Stomach (tissue), 9 donors: ENCODE results near the gene TMIGD1. TPM values are rescaled to one million over a fixed set of nuclear protein-coding genes. Genes with fewer than 3 reads are reported as not detected.

ENCODE experiments used
- DNase-seq, 2 donors: peaks; one replicate each; pipeline versions ENCODE4 v3.0.0 to v3.0.0-alpha.2; 2013 to 2019
- H3K27ac ChIP-seq, 5 donors: fragments of 200-600 bp in 4 of 5; sonication (generic) in 4 of 5; one replicate each; pipeline ENCODE4 v1.5.1; 2013 to 2019; ENCODE audit warnings: mild to moderate bottlenecking in 1 of 5, moderate library complexity in 1 of 5
- H3K27me3 ChIP-seq, 3 donors: fragments of 200-600 bp; sonication (generic); one replicate each; pipeline ENCODE4 v1.5.1; 2017 to 2019; ENCODE audit warnings: mixed run types in 1 of 3
- H3K36me3 ChIP-seq, 4 donors: fragments of 200-600 bp; sonication (generic); 1 replicate in 3 of 4; 2 replicates in 1 of 4; pipeline ENCODE4 v1.5.1; 2016 to 2019
- H3K4me1 ChIP-seq, 4 donors: fragments of 200-600 bp; sonication (generic); one replicate each; pipeline ENCODE4 v1.5.1; 2016 to 2019
- H3K4me3 ChIP-seq, 4 donors: fragments of 200-600 bp; sonication (generic) in 3 of 4; one replicate each; pipeline ENCODE4 v1.5.1; 2016 to 2019; ENCODE audit warnings: mild to moderate bottlenecking in 1 of 4
- H3K9me3 ChIP-seq, 4 donors: fragments of 200-600 bp; sonication (generic); one replicate each; pipeline ENCODE4 v1.5.1; 2016 to 2019
- CTCF ChIP-seq, 7 experiments: fragments of 450-650 bp in 4 of 7; fragments of 200-600 bp in 3 of 7; sonication (generic) in 3 of 7; IDR thresholded peaks; one replicate each; pipeline ENCODE4 v1.5.1; 2016 to 2019; ENCODE audit warnings: antibody characterized with exemption in 7 of 7, control low read depth in 2 of 7, mild to moderate bottlenecking in 1 of 7
- EP300 ChIP-seq: sonication (generic); formaldehyde crosslinking; IDR thresholded peaks from one replicate; pipeline ENCODE4 v1.6.1; 2017; ENCODE audit warnings: antibody characterized with exemption
- POLR2A ChIP-seq, 4 donors: fragments of 450-650 bp; IDR thresholded peaks; one replicate each; pipeline ENCODE4 v1.6.1; 2016; ENCODE audit warnings: antibody characterized with exemption in 4 of 4, control low read depth in 2 of 4, mild to moderate bottlenecking in 1 of 4, moderate library complexity in 1 of 4
- POLR2AphosphoS5 ChIP-seq, 3 donors: sonication (generic); formaldehyde crosslinking; IDR thresholded peaks; one replicate each; pipeline ENCODE4 v1.6.1; 2016; ENCODE audit warnings: antibody characterized with exemption in 3 of 3
- WGBS, 5 donors: extraction: QIAGEN DNeasy Blood & Tissue Kit in 3 of 5; methylation state at CpG; one replicate each; pipeline versions ENCODE4 v1.1.5 to v1.1.7; 2013 to 2018; 5-methylcytosine and 5-hydroxymethylcytosine counted together
- intact Hi-C: fragments of 100-400 bp; cut with DNase I; formaldehyde crosslinking; loops from one replicate; pipeline ENCODE4 v1.15.1; 2023; ENCODE audit warnings: low total_unique reads
- polyA plus RNA-seq, 3 donors: library from polyadenylated mRNA; stranded (reverse); fragments of 200-250 nt; gene quantifications; one replicate each; pipeline ENCODE4 v1.2.3, GENCODE V29; 2013
- total RNA-seq, 5 donors: library from RNA; depleted of rRNA; stranded (reverse); fragments of >200 nt; gene quantifications; one replicate each; pipeline versions ENCODE4 v1.1.0 to v1.2.3, GENCODE V29; 2014 to 2016
- donor health status: healthy with polysubstance abuse.
- donor health status: Bipolar disorder and iron deficiency.
- donor health status: healthy.

TMIGD1 gene
- total and polyA plus RNA-seq, 8 donors = 1.1 TPM; not detected in 7

- peak overlapping the region in 4 of 5 donors; percentile 86 to 93 (median 92) for H3K27ac ChIP-seq
- peaks cover 17 to 60% (median 44%) of the 10 kb centered on the region in 4 donors for H3K4me1 ChIP-seq
- H3K27me3 ChIP-seq = no peaks in the 10 kb centered on the region
- no peaks in the 10 kb centered on the region for H3K9me3 ChIP-seq
- WGBS, 5 donors = 74 to 80% (median 74%) methylated on average over 11 of the region's 11 CpGs
- no peak for TF ChIP-seq CTCF (IDR thresholded peaks at IDR 0.05)
- no peak for TF ChIP-seq POLR2A (IDR thresholded peaks at IDR 0.05)
- no peak for TF ChIP-seq POLR2AphosphoS5 (IDR thresholded peaks at IDR 0.05)
- no peak for TF ChIP-seq EP300
- H3K36me3 ChIP-seq = no peaks in the 10 kb centered on the region
- H3K4me3 ChIP-seq = peak overlapping the region; percentile 66 to 94 (median 92)
- no peak for DNase-seq
- intact Hi-C loops = no loop called here
These were observed 43.9 kb upstream of the TMIGD1 start for GRCh38 chr17:30377574-30378240.

GRCh38 chr17:30376621-30377452, 43.0 kb upstream of the TMIGD1 start:
- 56 to 69% (median 59%) methylated on average over 12 of the region's 12 CpGs for WGBS, 5 donors
- no peak for TF ChIP-seq POLR2A (IDR thresholded peaks at IDR 0.05)
- TF ChIP-seq POLR2AphosphoS5 (IDR thresholded peaks at IDR 0.05) = no peak
- TF ChIP-seq EP300 = no peak
- no peak for TF ChIP-seq CTCF (IDR thresholded peaks at IDR 0.05)
- Histone ChIP-seq H3K36me3 (no peaks in the 10 kb centered on the region), H3K4me1 (peaks cover 10 to 51% (median 38%) of the 10 kb centered on the region in 4 donors), H3K4me3 (no peak overlapping the region), H3K27me3 (no peaks in the 10 kb centered on the region), H3K9me3 (no peaks in the 10 kb centered on the region), H3K27ac (peak overlapping the region in 3 of 5 donors; percentile 30 to 72 (median 39))
- intact Hi-C loops = no loop called here
- DNase-seq = peak in 1 of 2 donors; percentile 80

- Histone ChIP-seq H3K9me3 (no peaks in the 10 kb centered on the region), H3K27ac (peak overlapping the region in 2 of 5 donors; percentile 39 to 72), H3K4me3 (no peak overlapping the region), H3K4me1 (peaks cover 10 to 40% (median 30%) of the 10 kb centered on the region in 4 donors), H3K36me3 (no peaks in the 10 kb centered on the region), H3K27me3 (no peaks in the 10 kb centered on the region)
- no peak for DNase-seq
- 68 to 95% (median 74%) methylated on average over 1 of the region's 1 CpG for WGBS, 5 donors
- no peak for TF ChIP-seq POLR2A (IDR thresholded peaks at IDR 0.05)
- TF ChIP-seq CTCF (IDR thresholded peaks at IDR 0.05) = no peak
- TF ChIP-seq POLR2AphosphoS5 (IDR thresholded peaks at IDR 0.05) = no peak
- no peak for TF ChIP-seq EP300
- intact Hi-C loops = no loop called here
These were observed 41.8 kb upstream of the TMIGD1 start for GRCh38 chr17:30375661-30376060.

- WGBS, 5 donors = 58 to 71% (median 66%) methylated on average over 2 of the region's 2 CpGs
- Histone ChIP-seq H3K9me3 (no peaks in the 10 kb centered on the region), H3K4me1 (peaks cover 10 to 41% (median 21%) of the 10 kb centered on the region in 4 donors), H3K36me3 (no peaks in the 10 kb centered on the region), H3K4me3 (no peak overlapping the region), H3K27ac (no peak overlapping the region), H3K27me3 (no peaks in the 10 kb centered on the region)
- intact Hi-C loops = no loop called here
- DNase-seq = peak in 1 of 2 donors; percentile 39
- TF ChIP-seq POLR2AphosphoS5 (IDR thresholded peaks at IDR 0.05) = no peak
- TF ChIP-seq EP300 = no peak
- no peak for TF ChIP-seq CTCF (IDR thresholded peaks at IDR 0.05)
- TF ChIP-seq POLR2A (IDR thresholded peaks at IDR 0.05) = no peak
These were observed 38.9 kb upstream of the TMIGD1 start for GRCh38 chr17:30372755-30373154.
